ENCODE results near the gene NPIPA2.
"Not testable (repeated sequence)": the region's sequence is repeated elsewhere in the genome, so short reads cannot be mapped to it uniquely, and the experiment has no call there.

The NPIPA2 gene

GRCh38 chr16:14742273-14743128 is at the start of gene NPIPA2:
Gene NPIPA2 (plus strand): TSS chr16:14742533. CDS start chr16:14748066, 5,533 bp downstream.
- not testable (repeated sequence) for DNase-seq (ENCODE audit: low spot score)

GRCh38 chr16:14694129-14694528 is 48.2 kb upstream of the NPIPA2 start, which contains the start of gene PLA2G10:
Gene PLA2G10 (minus strand): TSS chr16:14694308. CDS start chr16:14694229, 79 bp downstream.
- not testable (repeated sequence) for DNase-seq (ENCODE audit: low spot score)

- not testable (repeated sequence) for DNase-seq (ENCODE audit: low spot score)
These were observed 40.5 kb upstream of the NPIPA2 start for GRCh38 chr16:14701859-14702258.

DNA sequence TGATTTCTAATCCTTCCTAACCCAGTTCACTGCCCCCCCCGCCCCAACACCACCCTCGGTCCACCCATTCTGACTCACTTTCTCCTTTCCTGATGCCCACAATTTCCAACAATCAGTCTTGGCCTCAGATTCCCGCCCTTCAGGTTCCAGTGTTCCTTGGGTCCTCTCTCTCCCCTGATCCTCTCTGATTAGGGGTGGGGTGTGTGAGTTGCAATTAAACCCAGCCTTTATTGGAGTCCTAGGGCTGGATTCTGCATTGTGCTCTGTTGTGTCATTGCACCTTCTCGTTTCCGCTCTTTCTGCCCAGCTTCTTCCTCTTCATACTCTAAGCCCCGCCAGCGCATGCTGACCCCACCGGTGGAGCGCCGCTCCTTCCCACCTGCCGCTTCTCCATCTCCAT is 39.7 kb upstream of the NPIPA2 start:
- not testable (repeated sequence) for DNase-seq (ENCODE audit: low spot score)

GRCh38 chr16:14703156-14704011 is 38.9 kb upstream of the NPIPA2 start, which contains the start of gene NPIPA3:
Gene NPIPA3 (plus strand): TSS chr16:14703411. CDS start chr16:14708944, 5,533 bp downstream.
- not testable (repeated sequence) for DNase-seq (ENCODE audit: low spot score)

- not testable (repeated sequence) for DNase-seq (ENCODE audit: low spot score)
These were observed 9.1 kb upstream of the NPIPA2 start for GRCh38 chr16:14733233-14733632.

DNA sequence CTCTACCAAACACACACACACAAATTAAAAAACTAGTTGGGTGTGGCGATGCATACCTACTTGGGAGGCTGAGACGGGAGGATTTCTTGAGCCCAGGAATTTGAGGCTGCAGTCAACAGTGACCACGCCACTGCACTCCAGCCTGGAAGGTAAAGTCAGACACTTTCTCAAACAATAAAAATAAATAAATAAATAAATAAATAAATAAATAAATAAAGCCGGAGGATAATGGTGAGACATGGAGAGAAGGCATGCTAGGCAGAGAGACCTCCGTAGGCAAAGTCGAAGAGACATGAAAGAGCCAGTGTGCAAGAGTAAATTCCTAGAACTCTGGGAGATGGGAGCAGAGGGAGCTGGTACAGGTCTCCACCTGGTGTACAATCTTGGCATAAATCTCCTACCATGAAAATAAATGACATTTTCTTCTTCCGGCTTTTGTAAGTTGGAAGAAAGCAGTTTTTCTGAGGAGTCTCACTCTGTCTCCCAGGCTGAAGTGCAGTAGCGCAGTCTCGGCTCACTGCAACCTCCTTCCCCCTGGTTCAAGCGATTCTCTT is 1.4 kb upstream of the NPIPA2 start:
- not testable (repeated sequence) for DNase-seq (ENCODE audit: low spot score)

- DNase-seq (ENCODE audit: low spot score): not testable (repeated sequence)
These were observed 539 bp upstream of the NPIPA2 start for GRCh38 chr16:14741794-14742193.

GRCh38 chr16:14773654-14774053 is 31.3 kb downstream of the NPIPA2 start:
- not testable (repeated sequence) for DNase-seq (ENCODE audit: low spot score)

DNA sequence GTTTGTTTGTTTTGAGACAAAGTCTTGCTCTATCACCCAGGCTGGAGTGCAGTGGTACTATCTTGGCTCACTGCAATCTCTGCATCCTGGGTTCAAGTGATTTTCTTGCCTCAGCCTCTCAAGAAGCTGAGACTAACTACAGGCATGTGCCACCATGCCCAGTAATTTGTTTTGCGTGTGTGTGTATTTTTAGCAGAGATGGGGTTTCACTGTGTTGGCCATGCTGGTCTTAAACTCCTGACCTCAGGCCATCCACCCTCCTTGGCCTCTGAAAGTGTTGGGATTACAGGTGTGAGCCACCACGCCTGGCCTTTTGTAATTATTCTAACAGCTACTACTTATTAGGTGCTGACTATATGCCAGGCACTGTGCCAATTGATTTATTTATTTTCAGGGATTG is 33.3 kb downstream of the NPIPA2 start:
- not testable (repeated sequence) for DNase-seq (ENCODE audit: low spot score)

- not testable (repeated sequence) for DNase-seq (ENCODE audit: low spot score)
These were observed 34.4 kb downstream of the NPIPA2 start for GRCh38 chr16:14776763-14777162.

DNA sequence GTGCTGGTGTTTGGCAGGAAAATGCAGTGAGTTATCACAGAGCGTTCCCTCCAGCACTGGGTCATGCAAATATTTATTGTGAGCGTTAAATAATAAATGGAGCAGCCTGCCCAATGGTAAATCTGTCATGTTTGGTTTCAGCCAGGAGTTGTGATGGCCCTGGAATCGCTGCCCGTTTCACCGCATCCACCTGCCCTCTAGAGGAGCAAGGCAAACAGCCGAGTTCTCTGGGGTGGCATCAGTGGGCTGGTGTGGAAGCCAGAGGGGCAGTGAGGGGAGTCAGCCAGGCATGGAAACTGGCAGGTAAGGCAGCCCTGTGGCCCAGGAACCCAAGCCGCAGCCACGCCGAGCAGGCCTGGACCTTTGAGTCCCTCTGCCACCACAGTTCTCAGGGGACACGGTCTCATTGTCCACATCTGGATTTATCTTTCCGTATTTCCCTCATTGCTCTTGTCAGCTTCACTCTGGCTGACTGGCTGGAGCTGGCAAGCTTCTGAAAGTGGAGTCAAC is 37.1 kb downstream of the NPIPA2 start:
- DNase-seq (ENCODE audit: low spot score): not testable (repeated sequence)

- DNase-seq (ENCODE audit: low spot score): not testable (repeated sequence)
These were observed 43.8 kb downstream of the NPIPA2 start for GRCh38 chr16:14786180-14786579.

- not testable (repeated sequence) for DNase-seq (ENCODE audit: low spot score)
These were observed 47.2 kb downstream of the NPIPA2 start for GRCh38 chr16:14789577-14789976.

DNA sequence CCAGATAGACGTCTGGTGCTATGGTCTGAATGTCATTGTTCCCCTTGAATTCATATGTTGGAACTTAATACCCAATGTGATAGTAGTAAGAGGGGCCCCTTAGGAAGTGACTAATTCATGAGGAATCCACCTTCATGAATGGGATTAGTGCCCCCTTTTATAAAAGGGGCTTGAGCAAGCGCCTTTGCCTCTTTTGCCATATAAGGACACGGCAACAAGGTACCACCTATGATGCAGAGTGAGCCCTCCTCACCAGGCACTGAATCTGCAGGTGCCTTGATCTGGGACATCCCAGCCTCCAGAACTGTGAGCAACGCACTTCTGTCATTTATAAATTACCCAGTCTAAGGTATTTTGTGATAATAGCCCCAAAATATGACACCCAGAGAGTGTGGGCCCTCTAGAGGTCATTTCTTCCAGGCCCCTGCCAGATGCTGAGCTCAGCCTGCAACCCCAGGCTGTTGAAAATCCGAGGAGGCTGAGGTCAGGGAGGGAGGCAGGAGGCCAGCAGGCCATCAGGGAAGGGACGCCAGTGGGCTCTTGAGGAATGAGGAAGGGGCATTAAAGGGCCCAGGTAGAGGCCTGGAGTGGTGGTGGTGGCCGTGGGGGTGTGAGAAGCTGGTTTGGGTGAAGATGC is 48.1 kb downstream of the NPIPA2 start:
- not testable (repeated sequence) for DNase-seq (ENCODE audit: low spot score)

DNA sequence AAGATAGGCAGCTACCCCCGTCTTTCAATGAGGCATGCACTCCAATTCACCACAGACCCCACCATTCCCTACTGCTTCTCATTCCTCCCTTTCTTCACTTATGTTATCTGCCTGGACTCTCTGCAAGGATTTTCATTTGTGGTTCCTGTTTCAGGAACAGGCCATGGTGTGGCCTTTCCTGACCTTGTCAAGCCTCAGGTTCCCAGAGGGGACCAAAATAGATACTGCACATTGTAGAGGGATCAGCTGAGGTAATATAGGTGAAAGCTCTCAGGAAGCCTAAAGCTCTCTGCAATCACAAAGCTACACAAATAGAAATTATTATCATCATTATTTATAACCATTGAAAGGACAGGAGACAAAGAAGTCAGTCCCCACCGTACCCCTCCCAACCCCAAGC is 50.6 kb downstream of the NPIPA2 start:
- DNase-seq (ENCODE audit: low spot score): not testable (repeated sequence)

DNA sequence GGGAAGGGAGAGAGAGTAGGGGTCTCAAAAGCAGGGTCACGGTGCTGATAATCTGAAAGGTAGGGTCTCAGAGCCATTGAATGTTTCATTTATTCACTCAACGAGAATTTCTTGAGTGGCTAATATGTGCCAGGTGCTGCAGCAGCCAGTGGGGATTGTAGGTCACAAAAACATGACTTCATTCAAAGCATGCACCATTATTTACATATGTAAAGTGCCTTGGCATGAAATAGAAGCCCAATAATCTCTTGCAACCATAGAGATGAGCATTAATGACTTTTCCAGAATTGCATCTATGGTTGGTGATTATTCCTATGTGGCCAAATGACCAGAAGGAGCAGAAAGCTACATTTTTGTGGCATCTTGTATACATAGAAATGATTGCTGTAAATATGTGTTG is 55.2 kb downstream of the NPIPA2 start:
- not testable (repeated sequence) for DNase-seq (ENCODE audit: low spot score)

DNA sequence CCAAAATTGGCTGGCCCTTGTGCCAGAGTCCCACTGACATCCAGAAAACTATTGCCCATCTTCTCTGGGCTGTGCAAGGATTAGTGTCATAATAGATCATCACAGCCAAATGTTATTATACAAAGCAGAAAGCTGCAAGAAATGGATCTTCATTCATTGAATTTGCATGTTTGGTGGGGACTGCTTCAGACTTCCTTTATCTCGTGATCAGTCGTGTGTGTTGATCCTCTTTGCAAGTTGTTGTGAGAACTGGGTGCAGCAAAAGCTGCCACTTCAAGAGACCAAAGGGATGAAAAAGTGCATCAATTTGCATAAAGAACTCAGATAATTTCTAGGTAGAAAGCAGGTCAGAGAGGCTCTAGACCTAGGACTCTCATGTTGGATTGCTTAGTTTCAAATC is 61.2 kb downstream of the NPIPA2 start:
- not testable (repeated sequence) for DNase-seq (ENCODE audit: low spot score)

- DNase-seq (ENCODE audit: low spot score): not testable (repeated sequence)
These were observed 64.9 kb downstream of the NPIPA2 start for GRCh38 chr16:14807184-14807678.

- not testable (repeated sequence) for DNase-seq (ENCODE audit: low spot score)
These were observed 71.6 kb downstream of the NPIPA2 start for GRCh38 chr16:14813890-14814289.

Data from ecto neural progenitor cell (in vitro differentiated cells).